GM18867 (cell line): Measurements from ENCODE around the gene DNAH8.

Experiments used
- ATAC-seq: cut with Tn5 transposase; IDR thresholded peaks from one replicate; pipeline ENCODE4 v1.9.1; 2021; ENCODE audit warnings: mild to moderate bottlenecking, moderate library complexity; ENCODE audit not compliant: unreplicated experiment

DNAH8 gene

GRCh38 chr6:38701551-38701950, 13.6 kb upstream of the DNAH8 start:
- no peak for ATAC-seq

DNA sequence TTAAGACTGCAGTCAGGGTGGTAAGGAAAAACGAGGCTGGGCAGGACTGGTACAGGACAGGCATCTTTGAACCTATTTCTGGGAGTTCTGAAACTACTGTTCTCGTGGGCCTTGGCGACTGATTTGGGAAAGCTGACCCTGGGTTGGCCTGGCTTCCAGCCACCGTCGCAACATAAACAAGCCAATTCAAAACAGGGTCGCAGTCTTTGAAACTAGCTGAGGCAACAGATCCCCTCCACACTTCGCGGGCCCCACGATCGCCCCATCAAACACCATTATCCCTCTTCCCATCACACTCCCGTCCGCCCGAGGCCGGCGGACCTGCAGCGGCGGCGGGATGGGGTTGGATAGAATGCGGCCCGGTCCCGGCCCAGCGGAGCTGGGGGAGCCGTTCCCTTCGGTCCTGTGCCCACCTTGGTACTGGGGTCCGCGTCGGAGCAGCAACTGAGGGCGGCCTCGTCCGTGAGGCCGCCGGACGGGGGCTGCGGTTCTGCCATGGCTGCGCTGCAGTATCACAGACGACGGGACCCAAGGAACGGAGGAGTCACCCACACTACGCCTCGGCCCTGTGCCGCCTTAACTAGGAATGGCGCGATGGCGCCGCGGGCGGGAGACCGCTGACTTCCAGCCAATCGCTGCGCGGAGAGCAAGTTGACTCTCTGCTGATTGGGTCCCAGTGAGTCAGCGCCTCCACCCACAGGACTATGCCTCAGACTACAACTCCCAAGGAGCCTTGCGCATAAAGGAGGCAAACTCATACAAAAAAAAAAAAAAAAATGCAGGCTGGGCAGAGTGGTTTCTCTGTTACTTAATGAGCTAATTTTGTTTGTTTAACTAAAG, 12.3 kb upstream of the DNAH8 start, which contains the start of gene GLO1:
Gene GLO1 (minus strand): TSS at position 588 of the 840 bp plus-strand sequence. CDS start 91 bp downstream, at position 497.
- peak; percentile 99 for ATAC-seq

DNA sequence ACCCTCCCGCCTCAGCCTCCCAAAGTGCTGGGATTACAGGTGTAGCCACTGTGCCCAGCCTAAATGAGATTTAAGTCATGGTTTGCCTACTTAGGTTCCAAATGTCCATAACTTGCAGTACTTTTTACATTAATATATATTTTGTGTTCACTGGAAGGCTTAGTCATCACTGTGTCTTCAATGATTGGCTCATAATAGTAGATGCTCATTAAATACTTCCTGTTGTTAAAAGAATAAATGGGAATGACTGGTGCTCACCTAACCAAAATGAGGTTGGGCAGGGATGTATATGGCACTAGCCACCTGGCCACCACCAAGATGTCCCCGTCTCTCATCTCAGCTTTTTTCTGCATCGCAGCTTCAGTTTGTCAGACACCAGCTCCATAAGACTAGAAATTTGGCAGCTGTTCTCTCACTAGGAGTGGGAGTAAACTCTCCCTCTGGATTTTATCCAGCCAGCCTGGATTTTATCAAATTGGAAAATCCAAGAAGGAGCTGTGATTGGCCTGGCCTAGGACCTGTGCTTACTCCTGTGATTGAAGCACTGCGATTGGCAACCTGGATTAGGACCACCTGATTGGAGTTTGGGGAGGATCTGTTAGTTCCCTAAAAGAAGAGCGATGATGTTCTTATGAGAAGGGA, 11.0 kb upstream of the DNAH8 start:
- no peak for ATAC-seq

DNA sequence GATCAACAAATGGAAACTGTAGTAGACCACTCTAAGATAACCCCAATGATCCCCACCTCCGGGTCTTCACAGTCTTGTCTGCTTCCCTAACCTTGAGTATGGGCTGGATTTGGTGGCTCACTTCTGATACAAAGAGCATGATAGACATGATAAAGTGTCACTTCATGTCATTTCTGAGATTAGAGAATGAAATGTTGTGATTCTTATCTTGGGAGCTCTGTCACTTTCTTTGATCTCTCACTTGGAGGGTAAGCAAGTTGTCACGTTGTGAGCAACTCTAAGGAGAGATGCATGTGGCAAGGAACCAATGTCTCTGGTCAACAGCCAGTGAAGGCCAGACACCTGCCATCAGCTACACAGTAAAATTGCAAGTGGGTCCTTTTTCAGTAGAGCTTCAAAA, 9.2 kb upstream of the DNAH8 start:
- ATAC-seq, result no peak

GRCh38 chr6:38708496-38708895, 6.6 kb upstream of the DNAH8 start:
- ATAC-seq, result no peak

DNA sequence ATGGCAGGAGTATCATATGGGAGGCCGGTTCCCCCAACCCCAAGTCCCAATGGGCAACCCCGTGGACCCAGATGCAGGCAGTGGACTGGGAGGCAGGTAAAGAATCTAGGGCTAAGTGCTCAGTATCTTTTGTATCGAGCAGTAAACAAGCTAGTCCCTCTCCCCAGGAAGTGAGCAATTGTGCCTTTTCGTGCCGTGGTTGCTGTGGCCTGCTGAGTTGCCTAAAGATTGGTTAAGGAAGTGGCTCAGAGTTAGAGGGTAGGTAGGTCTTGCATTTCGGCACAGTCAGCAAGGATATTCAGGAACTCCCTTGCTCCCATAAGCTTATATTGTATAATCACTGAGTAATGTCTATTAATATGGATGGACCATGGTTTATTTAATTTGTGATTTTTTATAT, 1.3 kb upstream of the DNAH8 start:
- no peak for ATAC-seq

- ATAC-seq, result no peak
Measured at GRCh38 chr6:38714239-38715015, 684 bp upstream of the DNAH8 start.

GRCh38 chr6:38716825-38717224, 1.7 kb downstream of the DNAH8 start:
- no peak for ATAC-seq

DNA sequence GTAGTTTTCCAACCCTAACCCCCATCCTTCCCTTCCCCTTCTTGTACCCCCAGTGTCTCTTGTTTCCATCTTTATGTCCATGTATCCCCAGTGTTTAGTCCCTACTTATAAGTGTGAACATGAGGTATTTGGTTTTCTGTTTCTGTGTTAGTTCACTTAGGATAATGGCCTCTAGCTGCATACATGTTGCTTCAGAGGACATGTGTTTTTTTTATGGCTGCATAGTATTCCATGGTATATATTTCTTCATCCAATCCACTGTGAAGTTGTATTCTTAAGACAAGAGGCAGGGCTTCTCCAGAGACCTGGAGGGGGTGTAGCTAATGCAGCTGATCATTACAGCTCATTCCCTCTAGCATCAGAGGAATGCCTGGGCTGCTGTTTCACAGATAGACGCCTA, 4.2 kb downstream of the DNAH8 start:
- ATAC-seq, result no peak

GRCh38 chr6:38720295-38720694, 5.2 kb downstream of the DNAH8 start:
- ATAC-seq, result no peak

- ATAC-seq, result no peak
Measured at GRCh38 chr6:38722038-38722437, 6.9 kb downstream of the DNAH8 start.

DNA sequence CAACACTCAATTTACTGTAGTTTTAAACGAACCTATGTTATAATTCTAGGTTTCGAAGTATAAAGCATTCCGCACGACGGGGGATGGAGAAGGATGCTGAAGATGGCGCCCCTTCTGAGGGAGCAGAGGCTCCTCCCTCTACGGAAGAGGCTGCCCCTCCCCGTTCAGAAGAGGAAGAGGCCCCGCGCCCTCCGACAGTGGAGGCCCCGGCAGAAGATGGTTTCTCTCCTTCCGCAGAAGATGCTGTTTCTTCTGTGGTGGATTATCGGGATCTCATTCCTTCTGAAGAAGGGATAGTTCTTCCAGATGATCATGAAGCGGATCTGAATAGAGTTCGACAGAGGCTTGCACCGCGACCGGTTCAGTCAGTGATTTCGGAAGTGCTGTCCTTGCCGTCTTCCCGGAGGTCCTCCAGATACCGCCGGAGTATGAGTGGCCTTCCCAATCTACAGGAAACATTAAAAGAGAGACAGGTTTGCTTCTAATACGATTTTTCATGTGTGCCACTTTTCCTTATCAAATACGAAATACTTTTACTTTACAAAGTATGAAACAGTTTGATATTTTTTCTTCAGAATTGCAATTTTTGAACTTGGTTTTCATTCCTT, 7.7 kb downstream of the DNAH8 start:
- ATAC-seq, result no peak

GRCh38 chr6:38723783-38724182, 8.7 kb downstream of the DNAH8 start:
- no peak for ATAC-seq

- no peak for ATAC-seq
Measured at GRCh38 chr6:38724343-38724742, 9.2 kb downstream of the DNAH8 start.

DNA sequence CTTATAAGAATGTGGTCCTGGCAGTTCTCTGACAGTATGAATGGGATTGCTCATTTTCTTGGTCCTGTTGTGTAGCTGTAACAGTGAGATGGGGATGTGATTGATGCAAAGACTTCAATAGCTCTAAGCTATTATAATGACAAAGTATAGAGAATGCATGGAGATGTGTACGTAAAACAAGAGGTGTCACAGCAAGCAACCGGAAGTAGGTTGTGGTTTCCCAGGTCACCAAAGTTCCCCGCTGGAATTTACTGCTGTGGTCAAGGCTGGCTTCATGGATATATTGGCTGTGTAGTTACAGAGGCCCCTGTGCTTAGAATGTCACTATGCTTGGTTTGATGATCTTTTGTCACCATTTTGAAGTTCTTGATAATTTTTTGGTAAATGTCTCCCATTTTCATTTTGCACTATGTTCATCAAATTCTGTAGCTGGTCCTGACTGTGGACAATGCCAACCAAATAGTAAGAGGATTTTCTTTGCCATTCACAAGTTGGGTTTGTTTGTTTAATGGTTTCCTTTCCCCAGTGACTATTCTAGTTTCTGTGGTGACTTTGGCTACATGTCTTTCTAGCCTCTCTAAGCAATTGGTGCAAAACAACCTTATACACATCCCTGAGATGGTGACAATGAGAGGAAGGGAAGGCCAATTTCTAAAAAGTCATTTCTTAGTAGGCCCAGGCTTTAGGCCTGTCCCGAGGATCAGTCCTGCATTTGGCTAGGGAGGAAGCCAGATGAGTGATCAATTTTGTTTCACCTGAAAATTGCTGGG, 10.5 kb downstream of the DNAH8 start:
- ATAC-seq, result no peak

DNA sequence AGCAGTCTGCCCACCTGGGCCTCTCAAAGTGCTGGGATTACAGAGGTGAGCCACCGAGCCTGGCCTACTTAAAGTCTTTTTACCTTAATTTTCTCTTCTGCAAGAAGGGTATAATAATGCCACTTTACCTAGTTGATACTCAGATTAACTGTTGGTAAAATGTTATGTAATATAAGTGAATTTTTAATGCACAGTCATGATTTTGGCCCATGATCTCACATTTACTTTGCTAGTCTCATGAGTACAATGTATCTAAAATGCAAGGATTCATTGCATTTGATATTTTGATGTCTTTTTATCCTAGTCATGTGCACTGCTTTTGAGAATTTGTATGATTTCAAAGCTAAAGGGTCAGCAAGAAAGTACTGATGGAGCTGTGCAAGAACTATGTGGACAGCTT, 13.1 kb downstream of the DNAH8 start:
- ATAC-seq, result no peak

DNA sequence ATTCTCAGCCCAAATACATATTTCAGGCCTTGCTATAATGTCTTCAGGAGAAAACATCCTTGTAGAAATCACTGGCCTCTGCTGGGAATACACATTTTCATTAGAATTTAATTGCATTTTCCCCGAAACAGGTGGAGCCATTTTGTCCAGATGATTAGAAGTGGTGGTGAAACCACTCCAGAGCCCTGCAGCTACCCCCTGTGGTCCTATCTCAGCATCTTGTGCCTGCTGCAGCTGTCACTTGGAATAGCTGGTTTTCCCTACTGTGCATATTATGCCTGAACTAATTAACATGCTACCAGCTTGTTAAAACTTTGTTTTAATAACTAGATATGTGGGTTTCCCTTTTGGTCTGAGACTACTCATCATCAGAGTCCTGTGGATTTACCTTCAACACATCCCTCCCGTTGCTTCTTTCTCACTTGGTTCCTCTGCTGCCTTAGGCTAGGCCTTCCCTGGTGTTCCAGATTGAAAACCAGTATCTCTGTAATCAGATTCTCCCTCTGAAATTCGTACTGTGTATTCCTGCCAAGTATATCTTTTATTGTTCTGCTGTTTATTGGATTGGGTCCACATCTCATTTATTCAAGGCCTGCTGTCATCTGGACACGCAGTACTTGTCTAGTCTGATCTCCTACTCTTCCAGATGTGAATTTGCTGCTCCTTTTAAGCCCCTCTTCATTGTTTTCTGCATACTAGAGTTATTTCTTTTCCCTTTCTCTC, 15.2 kb downstream of the DNAH8 start:
- ATAC-seq, result no peak

DNA sequence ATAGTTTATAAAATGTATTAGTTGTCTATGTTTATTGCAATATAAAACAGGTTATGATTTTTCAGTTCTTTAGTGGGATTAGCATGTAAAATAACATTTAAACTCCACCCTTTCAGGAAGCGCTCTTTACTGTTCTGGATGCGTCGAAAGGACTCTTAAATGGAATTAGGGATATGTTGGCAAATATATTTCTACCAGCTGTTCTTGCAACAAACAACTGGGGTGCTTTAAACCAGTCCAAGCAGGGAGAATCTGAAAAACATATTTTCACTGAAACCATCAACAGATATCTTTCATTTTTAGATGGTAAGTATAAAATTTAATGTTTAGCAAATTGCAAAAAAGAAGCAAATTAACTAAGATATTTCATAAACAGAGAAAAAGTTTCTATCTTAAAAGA, 21.8 kb downstream of the DNAH8 start:
- no peak for ATAC-seq

- no peak for ATAC-seq
Measured at GRCh38 chr6:38738261-38738660, 23.1 kb downstream of the DNAH8 start.

GRCh38 chr6:38739532-38739931, 24.4 kb downstream of the DNAH8 start:
- no peak for ATAC-seq
